Measurements from ENCODE around the gene TCHP.
"Not testable (repeated sequence)": the region's sequence is repeated elsewhere in the genome, so short reads cannot be mapped to it uniquely, and the experiment has no call there.

The TCHP gene

DNA sequence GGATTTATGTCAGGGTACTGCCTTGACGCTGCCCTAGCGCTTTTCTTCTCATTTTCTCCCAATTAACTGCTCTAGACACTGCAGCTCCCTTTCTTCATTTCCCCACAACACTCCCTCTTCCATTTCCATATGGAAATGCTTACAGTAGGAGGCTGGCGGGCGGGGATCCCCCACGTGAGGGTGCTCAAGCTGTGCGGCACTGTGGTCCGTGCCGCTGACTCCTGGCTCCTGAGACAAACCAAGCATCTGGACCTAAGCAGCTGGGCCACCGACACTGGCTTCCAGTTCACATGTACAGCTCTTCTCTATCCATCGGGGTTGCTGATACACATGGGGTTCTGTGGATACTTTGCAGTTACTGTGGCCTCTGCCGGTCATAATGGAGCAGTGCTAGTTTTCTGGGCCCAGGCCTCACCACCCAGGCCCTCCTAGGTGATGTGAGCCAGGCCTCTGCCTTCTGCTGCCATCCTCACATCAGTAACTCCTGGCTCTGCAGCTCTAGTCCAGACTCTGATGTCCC is 20.2 kb downstream of the TCHP start:
- Histone ChIP-seq H3K4me1 (ENCODE audit: control insufficient read depth, insufficient read depth, low read length) (no peaks in the 10 kb centered on the region), H3K27ac (ENCODE audit: low read depth, low read length) (no peak overlapping the region), H3K27me3 (ENCODE audit: control insufficient read depth, insufficient read depth, low read length) (no peaks in the 10 kb centered on the region), H3K4me3 (ENCODE audit: low read length) (no peak overlapping the region), H3K36me3 (ENCODE audit: control insufficient read depth, insufficient read depth, low read length) (peaks cover 20% of the 10 kb centered on the region), H3K9ac (ENCODE audit: low read length) (no peak overlapping the region)

DNA sequence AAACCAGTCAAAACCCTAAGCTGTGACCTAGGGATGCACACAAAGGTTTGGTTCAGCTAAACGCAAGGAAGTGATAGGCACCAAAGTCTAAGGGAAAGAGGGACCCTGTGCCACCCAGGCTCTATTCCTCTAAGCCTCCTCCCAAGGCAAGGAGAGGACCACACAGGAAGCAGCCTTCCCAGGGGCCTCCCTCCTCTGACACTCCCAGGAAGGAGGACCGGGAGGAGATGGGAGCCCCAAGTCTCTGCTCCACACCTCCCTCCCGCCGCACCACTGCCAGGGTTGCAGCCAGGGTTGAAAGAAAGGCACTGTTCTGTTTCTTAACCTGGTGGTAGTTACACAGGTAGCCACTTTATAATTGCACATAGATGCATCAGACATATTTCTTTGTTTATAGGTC is 21.9 kb downstream of the TCHP start:
- no peak overlapping the region for H3K9ac ChIP-seq (ENCODE audit: low read length)
- no peak overlapping the region for H3K4me3 ChIP-seq (ENCODE audit: low read length)
- peaks cover 9% of the 10 kb centered on the region for H3K36me3 ChIP-seq (ENCODE audit: control insufficient read depth, insufficient read depth, low read length)
- no peak overlapping the region for H3K27ac ChIP-seq (ENCODE audit: low read depth, low read length)
- no peaks in the 10 kb centered on the region for H3K4me1 ChIP-seq (ENCODE audit: control insufficient read depth, insufficient read depth, low read length)
- H3K27me3 ChIP-seq (ENCODE audit: control insufficient read depth, insufficient read depth, low read length), result no peaks in the 10 kb centered on the region

DNA sequence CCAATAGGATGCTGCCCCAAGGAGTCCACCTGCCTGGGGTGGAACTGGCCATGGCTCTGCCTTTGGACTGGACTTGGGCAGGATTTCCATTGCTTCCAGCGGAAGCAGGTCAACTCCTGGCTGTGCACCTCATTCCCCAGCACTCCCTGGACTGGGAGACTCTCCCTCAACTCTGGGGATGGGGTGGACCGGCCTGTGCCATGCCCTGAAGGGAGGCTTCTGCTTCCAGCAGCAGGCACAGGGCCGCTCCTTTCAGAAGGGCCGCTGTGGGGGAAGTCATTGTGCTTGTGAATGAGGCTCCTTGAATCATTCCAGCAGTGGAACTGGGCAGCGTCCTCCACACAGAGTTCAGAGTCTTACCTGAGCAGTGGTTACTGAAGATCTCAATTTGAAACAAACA is 23.0 kb downstream of the TCHP start:
- no peak overlapping the region for H3K27ac ChIP-seq (ENCODE audit: low read depth, low read length)
- H3K4me3 ChIP-seq (ENCODE audit: low read length), result no peak overlapping the region
- peaks cover 7% of the 10 kb centered on the region for H3K36me3 ChIP-seq (ENCODE audit: control insufficient read depth, insufficient read depth, low read length)
- H3K27me3 ChIP-seq (ENCODE audit: control insufficient read depth, insufficient read depth, low read length), result no peaks in the 10 kb centered on the region
- no peaks in the 10 kb centered on the region for H3K4me1 ChIP-seq (ENCODE audit: control insufficient read depth, insufficient read depth, low read length)
- no peak overlapping the region for H3K9ac ChIP-seq (ENCODE audit: low read length)

DNA sequence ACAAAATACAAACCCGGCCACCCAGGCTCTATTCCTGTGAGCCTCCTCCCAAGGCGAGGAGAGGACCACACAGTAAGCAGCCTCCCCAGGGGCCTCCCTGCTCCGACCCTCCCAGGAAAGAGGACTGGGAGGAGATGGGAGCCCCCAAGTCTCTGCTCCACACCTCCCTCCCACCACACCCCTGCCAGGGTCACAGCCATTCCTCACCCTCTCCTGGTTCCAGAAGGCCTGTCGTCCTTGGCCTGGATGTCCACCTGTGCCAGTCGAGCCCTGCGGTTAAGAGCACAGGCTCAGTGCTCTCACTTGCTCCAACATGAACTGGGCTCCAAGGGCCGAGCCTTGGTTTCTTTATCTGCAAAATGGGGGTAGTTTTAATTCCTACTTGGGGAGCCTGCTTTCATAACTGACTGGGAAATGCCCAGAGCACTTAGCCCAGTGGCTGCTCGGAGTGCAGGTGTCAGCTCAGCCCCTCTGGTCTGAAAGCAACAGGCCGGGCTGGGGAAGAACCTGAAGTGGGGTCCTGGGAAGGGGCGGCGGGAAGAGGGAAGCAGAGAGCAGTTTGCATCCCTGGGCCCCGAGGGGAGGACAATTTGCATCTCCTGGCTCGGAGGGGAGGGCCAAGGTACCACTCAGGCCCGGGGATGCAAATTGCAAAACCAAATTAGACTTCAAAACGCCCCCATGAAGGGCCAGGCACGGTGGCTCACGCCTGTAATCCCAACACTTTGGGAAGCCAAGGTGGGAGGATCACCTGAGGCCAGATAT is 23.6 kb downstream of the TCHP start:
- Histone ChIP-seq H3K4me1 (ENCODE audit: control insufficient read depth, insufficient read depth, low read length) (no peaks in the 10 kb centered on the region), H3K27ac (ENCODE audit: low read depth, low read length) (no peak overlapping the region), H3K36me3 (ENCODE audit: control insufficient read depth, insufficient read depth, low read length) (peaks cover 7% of the 10 kb centered on the region), H3K27me3 (ENCODE audit: control insufficient read depth, insufficient read depth, low read length) (no peaks in the 10 kb centered on the region), H3K4me3 (ENCODE audit: low read length) (no peak overlapping the region), H3K9ac (ENCODE audit: low read length) (no peak overlapping the region)

DNA sequence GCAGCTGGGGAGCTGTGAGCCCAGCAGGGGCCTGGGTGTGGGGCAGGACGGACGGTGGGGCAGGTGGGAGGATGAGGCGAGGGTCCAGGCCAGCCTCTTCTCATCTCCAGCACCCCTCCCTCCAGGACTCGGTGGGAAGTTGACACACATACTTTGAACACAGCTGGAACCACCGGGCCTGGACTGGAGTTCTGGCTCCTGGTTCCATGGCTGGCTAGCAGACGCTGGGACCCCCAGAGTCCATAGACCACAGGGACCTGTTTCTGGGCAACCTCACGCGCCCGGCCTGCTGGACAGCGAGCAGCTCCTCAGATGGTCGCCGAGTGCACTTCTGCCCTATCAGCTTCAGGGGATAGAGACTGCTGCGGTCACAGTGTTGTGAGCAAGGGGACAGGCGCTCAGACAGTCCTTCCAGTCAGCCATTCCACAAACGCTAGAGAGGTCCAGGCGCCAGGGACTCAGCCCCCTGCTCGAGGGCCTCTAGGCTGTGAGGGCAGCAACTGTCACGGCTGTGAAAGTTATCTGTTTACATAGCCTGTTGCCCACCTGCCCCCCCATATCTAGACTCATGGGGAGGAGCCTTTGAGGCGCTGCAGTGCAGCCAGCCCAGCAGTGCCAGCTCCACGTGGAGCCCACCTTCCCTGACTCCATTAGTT is 25.2 kb downstream of the TCHP start:
- peaks cover 7% of the 10 kb centered on the region for H3K36me3 ChIP-seq (ENCODE audit: control insufficient read depth, insufficient read depth, low read length)

DNA sequence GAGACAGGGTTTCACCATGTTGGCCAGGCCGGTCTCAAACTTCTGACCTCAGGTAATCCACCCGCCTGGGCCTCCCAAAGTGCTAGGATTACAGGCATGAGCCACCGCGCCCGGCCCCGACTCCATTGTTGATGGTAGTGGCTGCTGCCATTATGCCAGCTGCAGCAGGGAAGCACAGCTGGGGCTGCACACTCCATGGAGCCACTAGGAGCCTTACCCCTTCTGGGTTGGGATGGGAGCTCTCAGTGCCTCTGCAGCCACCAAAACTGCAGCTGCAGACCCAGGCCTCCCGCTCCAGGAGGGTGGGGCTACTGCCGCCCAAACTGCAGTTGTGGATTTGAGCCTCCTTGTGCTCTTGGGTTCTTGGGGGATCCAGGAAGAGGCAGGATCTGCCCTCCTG is 25.9 kb downstream of the TCHP start:
- Histone ChIP-seq H3K9ac (ENCODE audit: low read length) (no peak overlapping the region), H3K4me3 (ENCODE audit: low read length) (no peak overlapping the region), H3K27me3 (ENCODE audit: control insufficient read depth, insufficient read depth, low read length) (no peaks in the 10 kb centered on the region), H3K27ac (ENCODE audit: low read depth, low read length) (no peak overlapping the region), H3K36me3 (ENCODE audit: control insufficient read depth, insufficient read depth, low read length) (peaks cover 7% of the 10 kb centered on the region), H3K4me1 (ENCODE audit: control insufficient read depth, insufficient read depth, low read length) (no peaks in the 10 kb centered on the region)

More for the DNA sequence above, 25.2 kb downstream of the TCHP start:
- no peaks in the 10 kb centered on the region for H3K27me3 ChIP-seq (ENCODE audit: control insufficient read depth, insufficient read depth, low read length)
- no peaks in the 10 kb centered on the region for H3K4me1 ChIP-seq (ENCODE audit: control insufficient read depth, insufficient read depth, low read length)
- no peak overlapping the region for H3K27ac ChIP-seq (ENCODE audit: low read depth, low read length)
- H3K9ac ChIP-seq (ENCODE audit: low read length), result no peak overlapping the region
- no peak overlapping the region for H3K4me3 ChIP-seq (ENCODE audit: low read length)

DNA sequence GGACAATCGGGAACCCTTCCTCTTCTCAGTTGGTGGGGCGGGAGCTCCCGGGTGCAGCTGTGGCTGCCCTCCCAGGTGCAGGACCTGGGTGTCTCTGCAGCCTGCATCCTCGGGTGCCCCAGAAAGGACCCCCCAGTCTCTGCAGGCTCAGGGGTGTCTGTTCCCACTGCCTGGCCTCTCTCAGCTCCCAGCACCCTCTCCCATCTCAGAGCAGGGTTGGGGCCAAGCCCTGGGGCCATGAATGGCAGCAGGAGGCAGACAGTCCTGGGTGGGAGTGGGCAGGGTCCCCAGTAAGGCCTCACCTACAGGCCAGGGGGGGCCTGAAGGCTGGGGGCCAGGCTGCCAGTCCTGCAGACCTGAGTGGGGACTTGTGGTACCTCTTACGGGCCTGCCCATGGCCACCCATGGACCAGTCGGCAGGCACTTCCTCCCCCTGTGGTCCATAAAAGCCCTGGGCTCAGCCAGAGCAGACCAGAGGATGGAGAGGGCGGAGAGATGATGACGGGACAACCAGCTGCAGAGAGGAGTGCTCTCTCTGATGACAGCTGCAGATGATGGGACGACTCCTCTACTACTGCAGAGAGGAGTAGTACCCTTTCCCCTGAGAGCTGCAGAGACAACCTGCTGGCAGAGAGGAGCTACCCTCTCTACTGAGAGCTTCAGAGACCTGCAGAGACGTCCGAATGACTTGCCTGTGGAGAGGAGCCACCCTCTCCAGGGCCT is 26.6 kb downstream of the TCHP start:
- Histone ChIP-seq H3K27me3 (ENCODE audit: control insufficient read depth, insufficient read depth, low read length) (no peaks in the 10 kb centered on the region), H3K9ac (ENCODE audit: low read length) (no peak overlapping the region), H3K4me3 (ENCODE audit: low read length) (no peak overlapping the region), H3K27ac (ENCODE audit: low read depth, low read length) (no peak overlapping the region), H3K4me1 (ENCODE audit: control insufficient read depth, insufficient read depth, low read length) (no peaks in the 10 kb centered on the region), H3K36me3 (ENCODE audit: control insufficient read depth, insufficient read depth, low read length) (peaks cover 7% of the 10 kb centered on the region)

DNA sequence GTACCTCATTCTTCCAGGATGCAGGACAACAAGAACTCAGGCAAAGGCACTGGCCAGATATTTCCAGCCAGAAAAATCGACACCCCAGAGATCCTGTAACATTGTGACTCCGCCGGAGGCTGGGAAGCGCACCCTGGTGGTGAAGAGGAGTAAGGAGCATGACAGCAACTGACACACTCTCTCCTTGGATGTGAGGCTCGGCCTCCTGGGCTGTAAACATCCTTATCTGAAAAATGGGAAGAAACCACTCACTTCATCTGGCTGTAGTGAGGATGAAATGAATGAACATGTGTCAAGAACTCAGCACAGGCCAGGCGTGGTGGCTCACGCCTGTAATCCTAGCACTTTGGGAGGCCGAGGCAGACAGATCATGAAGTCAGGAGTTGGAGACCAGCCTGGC is 27.5 kb downstream of the TCHP start:
- no peak overlapping the region for H3K9ac ChIP-seq (ENCODE audit: low read length)
- no peak overlapping the region for H3K27ac ChIP-seq (ENCODE audit: low read depth, low read length)
- H3K4me1 ChIP-seq (ENCODE audit: control insufficient read depth, insufficient read depth, low read length), result no peaks in the 10 kb centered on the region
- no peaks in the 10 kb centered on the region for H3K27me3 ChIP-seq (ENCODE audit: control insufficient read depth, insufficient read depth, low read length)
- H3K4me3 ChIP-seq (ENCODE audit: low read length), result no peak overlapping the region
- peaks cover 10% of the 10 kb centered on the region for H3K36me3 ChIP-seq (ENCODE audit: control insufficient read depth, insufficient read depth, low read length)

DNA sequence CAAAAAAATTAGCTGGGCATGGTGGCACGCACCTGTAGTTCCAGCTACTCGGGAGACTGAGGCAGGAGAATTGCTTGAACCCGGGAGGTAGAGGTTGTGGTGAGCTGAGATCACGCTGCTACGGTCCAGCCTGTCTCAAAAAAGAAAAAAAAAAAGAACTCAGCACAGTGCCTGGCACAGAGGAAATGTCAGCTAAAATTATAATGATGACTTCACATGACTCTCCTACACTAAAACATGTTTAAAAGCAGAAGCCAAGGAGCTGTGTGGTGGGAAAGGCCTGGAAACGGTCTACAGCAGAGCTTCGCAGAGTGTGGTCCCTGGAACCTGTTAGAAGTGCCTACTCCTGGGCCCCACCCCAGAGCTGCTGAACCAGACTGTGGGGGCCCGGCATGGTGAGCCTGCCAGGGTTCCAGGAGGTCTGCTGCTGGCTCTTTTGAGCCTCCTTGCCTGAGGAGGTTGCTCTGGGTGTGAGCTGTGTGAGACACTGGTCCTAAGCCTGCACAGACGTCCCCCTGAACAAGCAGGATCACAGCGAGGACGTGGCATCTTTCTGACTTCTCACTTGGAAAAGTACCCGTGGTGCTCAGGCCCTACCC is 28.1 kb downstream of the TCHP start:
- Histone ChIP-seq H3K4me3 (ENCODE audit: low read length) (no peak overlapping the region), H3K9ac (ENCODE audit: low read length) (no peak overlapping the region), H3K27ac (ENCODE audit: low read depth, low read length) (no peak overlapping the region), H3K27me3 (ENCODE audit: control insufficient read depth, insufficient read depth, low read length) (no peaks in the 10 kb centered on the region), H3K36me3 (ENCODE audit: control insufficient read depth, insufficient read depth, low read length) (peaks cover 14% of the 10 kb centered on the region), H3K4me1 (ENCODE audit: control insufficient read depth, insufficient read depth, low read length) (no peaks in the 10 kb centered on the region)

DNA sequence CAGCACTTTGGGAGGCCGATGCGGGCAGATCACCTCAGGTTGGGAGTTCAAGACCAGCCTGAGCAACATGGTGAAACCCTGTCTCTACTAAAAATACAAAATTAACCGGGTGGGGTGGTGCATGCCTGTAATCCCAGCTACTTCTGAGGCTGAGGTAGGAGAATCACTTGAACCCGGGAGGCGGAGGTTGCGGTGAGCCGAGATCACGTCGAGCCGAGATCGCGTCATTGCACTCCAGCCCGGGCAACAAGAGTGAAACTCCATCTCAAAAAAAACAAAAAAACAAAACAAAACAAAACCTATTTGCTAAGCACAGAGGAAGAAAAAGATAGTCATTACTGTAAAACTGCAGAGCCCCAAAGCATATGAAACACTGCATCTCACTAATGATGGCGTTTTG is 29.3 kb downstream of the TCHP start:
- H3K27ac ChIP-seq (ENCODE audit: low read depth, low read length), result not testable (repeated sequence)

DNA sequence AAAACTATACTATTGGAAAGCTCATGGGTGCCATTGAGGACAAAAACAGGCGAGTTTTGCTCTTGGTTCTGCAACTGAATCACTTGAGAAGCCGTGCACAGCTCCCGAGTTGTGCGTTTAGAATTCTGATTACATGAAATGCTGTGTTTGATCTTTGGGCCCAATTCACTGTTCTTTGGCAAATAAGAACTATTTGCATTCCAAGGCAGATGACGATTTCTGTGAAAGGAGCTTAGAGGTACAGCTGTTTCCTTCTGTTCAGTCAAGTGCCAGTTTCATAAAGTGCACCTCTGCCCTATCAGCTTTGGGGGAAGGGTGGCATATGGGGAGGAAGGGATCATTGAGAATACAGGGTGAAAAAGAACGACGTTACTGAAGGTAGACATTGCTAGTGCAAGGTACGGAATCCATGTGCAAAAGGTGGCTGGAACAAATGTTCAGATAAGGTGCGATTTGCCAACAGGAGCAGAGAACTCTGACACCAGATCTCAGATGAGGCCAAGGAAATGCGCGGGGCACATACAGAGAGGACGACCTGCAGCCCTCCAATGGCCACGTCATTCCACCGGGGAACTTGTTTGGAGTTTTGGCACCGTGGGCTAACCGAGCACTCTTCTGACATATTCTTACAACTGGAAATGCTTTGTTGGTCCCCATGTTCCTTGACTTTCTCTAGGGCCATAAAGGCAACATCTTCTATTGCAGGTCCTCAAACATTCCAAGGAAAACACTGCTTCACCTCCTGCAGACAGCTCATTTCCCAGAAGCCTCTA is 30.1 kb downstream of the TCHP start:
- H3K27me3 ChIP-seq (ENCODE audit: control insufficient read depth, insufficient read depth, low read length), result no peaks in the 10 kb centered on the region
- H3K27ac ChIP-seq (ENCODE audit: low read depth, low read length), result no peak overlapping the region
- no peak overlapping the region for H3K9ac ChIP-seq (ENCODE audit: low read length)
- H3K4me3 ChIP-seq (ENCODE audit: low read length), result no peak overlapping the region
- H3K4me1 ChIP-seq (ENCODE audit: control insufficient read depth, insufficient read depth, low read length), result no peaks in the 10 kb centered on the region
- peaks cover 18% of the 10 kb centered on the region for H3K36me3 ChIP-seq (ENCODE audit: control insufficient read depth, insufficient read depth, low read length)

More for the DNA sequence above, 29.3 kb downstream of the TCHP start:
- peaks cover 18% of the 10 kb centered on the region for H3K36me3 ChIP-seq (ENCODE audit: control insufficient read depth, insufficient read depth, low read length)
- H3K27me3 ChIP-seq (ENCODE audit: control insufficient read depth, insufficient read depth, low read length); H3K4me3 ChIP-seq (ENCODE audit: low read length); H3K4me1 ChIP-seq (ENCODE audit: control insufficient read depth, insufficient read depth, low read length); H3K9ac ChIP-seq (ENCODE audit: low read length): not testable (repeated sequence)

DNA sequence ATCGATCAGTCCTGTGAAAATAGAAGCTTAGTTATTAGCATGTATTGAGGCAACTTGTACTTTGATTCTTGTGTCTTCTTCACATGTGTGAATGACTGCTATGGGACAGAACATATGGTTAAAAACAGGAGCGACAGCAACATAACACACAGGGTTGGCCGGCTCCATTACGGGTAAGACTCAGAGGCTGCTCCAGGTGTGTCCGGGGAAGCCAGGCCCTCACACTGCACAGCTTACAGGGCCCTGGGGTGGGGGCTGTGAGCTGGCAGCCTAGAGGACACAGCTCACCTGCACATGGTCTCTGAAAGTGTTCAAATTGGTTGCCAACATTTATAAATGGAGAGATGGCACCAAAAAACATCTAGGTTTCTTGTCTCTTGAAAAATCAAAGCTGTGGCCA is 31.1 kb downstream of the TCHP start:
- H3K27me3 ChIP-seq (ENCODE audit: control insufficient read depth, insufficient read depth, low read length), result no peaks in the 10 kb centered on the region
- H3K27ac ChIP-seq (ENCODE audit: low read depth, low read length), result no peak overlapping the region
- peaks cover 18% of the 10 kb centered on the region for H3K36me3 ChIP-seq (ENCODE audit: control insufficient read depth, insufficient read depth, low read length)
- H3K4me3 ChIP-seq (ENCODE audit: low read length), result no peak overlapping the region
- no peak overlapping the region for H3K9ac ChIP-seq (ENCODE audit: low read length)
- no peaks in the 10 kb centered on the region for H3K4me1 ChIP-seq (ENCODE audit: control insufficient read depth, insufficient read depth, low read length)
